ENCODE measurements around the gene SF3B3.

Gene SF3B3

DNA sequence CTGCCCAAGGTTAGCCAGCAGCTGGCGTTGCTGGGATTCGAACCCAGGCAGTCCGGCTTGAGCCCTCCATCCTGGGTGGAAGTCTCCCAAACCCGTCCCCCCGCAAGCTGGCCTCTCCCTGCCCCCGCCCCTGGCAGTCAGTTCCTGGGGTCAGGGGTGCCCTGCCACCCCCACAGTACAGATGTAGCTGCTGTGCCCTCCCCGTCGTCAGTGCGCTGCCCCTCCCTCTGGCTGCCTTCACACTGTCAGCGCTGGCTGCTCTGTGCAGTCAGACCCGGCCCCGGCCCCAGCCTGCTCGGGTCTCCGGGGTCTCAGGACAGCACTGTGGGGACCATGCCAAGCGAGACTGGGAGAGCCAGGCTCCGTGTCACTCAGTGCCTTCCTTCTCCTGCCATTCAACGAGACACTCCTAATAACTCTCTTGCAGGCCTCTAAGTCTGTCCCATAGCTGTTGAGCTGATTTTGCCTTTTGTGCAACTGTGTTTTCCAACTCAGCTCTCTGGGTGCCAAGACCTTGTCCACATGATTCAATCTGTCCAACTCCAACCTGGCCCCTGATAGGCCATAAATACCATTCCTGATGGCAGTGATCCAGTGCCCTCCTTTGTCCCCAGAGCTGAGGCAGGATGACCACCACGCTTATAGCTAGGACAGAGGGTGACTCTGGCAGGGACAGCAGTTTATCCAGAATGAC, 67.3 kb downstream of the SF3B3 start:
- no peak for DNase-seq (ENCODE audit: low read depth)

GRCh38 chr16:70591615-70592014, 68.0 kb downstream of the SF3B3 start:
- DNase-seq (ENCODE audit: low read depth): no peak

DNA sequence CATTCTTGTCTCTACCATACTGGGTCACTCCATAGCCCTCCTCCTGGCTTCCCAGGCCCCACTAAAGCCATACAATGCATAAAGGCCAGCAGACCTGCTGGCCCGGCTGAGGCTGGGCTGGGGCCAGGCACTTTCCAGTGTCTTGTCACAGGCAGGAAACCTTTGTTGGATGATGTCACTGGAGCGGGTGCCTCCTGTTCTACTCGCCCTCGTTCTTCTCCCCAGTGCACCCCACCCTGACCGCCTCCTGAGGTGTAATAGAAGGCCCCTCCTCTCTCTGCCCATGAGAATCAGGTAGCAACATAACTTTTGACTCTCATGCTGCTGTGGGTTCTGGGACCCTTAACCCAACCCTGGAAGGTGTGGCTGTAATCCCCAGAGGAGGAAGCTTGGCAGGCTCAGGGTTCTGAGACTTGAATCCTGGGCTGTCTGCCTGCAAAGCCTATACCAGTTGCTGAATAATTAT, 68.5 kb downstream of the SF3B3 start:
- DNase-seq (ENCODE audit: low read depth): no peak

GRCh38 chr16:70593544-70593943, 69.9 kb downstream of the SF3B3 start:
- DNase-seq (ENCODE audit: low read depth): no peak

DNA sequence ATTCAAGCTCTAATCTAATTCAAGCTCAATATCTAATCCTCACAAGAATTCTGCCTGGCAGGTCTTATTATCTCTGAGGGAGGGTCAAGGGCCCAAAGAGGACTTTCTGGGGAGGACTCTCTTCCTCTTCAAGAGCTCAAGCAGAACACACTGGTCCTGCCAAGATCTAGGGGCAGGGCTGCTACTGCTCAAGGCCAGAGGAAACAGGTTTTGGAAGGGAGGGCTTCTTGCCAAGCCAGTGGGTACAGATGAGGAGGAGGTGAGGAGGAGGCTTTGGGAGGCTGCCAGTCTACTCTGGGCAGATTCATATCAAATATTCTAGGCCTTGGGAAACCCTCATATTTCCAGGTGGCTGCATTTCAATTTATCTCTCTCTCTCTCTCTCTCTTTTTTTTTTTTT, 71.0 kb downstream of the SF3B3 start:
- no peak for DNase-seq (ENCODE audit: low read depth)

GRCh38 chr16:70597135-70597835, 73.7 kb downstream of the SF3B3 start:
- DNase-seq (ENCODE audit: low read depth): no peak

- DNase-seq (ENCODE audit: low read depth): no peak
Measured at GRCh38 chr16:70598937-70599503, 75.4 kb downstream of the SF3B3 start.

GRCh38 chr16:70600730-70601129, 77.1 kb downstream of the SF3B3 start:
- DNase-seq (ENCODE audit: low read depth): no peak

- DNase-seq (ENCODE audit: low read depth): no peak
Measured at GRCh38 chr16:70601576-70602575, 78.3 kb downstream of the SF3B3 start.

DNA sequence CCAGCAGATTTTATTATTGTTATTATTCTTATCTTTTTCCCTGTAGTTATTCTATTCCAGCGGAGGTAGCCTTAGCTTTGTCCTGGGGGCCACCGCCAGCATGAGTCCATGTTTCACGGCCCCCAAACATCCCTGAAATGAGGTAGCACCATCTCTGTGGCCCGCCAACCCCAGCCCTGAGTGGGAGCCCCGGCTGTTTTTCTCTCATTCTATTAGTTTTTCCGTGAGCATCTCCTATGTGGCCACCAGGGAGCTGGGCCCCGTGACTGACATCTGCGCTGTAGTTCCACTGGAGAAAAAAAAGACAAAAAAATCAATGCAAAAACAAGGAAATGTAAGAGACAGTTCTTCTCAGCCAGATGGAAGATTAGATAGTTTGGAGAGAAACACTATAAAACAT, 79.2 kb downstream of the SF3B3 start:
- DNase-seq (ENCODE audit: low read depth): no peak

DNA sequence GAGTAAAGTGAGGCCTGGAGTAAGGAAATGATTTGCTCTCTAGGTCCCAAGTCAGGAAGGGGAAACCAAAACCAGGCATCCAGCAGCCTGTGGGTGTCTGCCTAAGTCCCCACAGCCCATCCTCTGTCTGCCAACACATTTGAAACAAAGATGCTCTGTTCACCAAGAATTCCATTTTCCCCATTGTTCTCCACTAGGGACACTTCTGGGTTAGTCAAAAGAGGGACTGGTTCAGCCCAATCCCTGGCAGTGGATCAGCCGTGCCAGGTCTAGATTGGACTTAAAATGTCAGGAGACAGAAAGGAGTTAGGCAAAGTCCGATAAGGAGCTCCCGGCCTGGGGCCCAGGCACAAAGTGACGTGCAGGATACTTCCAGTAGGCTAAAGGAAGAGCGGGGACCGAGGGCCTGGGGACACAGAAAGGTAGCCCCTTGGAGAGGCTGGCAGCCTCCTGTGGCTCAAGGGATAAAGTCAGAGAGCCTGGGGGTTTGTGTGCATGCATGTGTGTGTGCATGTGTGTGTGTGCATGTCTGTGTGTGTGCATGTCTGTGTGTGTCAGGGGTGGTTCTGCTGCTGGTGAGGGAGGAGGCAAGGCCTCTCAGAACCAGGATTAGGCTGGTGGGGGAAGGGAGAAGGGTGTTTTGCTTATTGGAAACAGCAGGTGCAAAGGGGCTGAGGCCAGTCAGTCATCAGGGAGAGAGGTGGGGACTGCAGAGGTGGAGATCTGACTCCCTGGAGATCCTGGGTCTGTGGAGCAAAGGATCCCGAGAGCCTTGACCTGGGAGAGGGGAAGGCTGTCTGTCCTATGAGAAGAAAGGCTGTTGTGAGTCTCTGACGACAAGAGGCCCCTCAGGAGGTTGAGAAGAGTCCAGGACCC, 81.0 kb downstream of the SF3B3 start:
- no peak for DNase-seq (ENCODE audit: low read depth)

DNA sequence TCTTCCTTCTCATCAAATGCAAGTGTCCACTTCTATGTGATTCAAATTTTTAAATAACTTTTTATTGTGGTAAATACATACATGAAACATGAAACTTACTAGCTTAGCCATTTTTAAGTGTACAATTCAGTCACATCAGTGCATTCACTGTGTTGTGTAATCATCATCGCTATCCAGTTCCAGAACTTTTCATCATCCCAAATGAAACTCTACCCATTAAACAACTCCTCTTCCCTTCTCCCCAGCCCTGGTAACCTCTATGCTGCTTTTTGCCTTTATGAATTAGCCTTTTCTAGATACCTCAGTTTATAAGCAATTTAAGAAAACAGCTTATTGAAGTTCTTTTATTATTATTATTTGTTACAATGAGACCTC, 81.7 kb downstream of the SF3B3 start:
- DNase-seq (ENCODE audit: low read depth): no peak

GRCh38 chr16:70608521-70608920, 84.9 kb downstream of the SF3B3 start:
- DNase-seq (ENCODE audit: low read depth): no peak

DNA sequence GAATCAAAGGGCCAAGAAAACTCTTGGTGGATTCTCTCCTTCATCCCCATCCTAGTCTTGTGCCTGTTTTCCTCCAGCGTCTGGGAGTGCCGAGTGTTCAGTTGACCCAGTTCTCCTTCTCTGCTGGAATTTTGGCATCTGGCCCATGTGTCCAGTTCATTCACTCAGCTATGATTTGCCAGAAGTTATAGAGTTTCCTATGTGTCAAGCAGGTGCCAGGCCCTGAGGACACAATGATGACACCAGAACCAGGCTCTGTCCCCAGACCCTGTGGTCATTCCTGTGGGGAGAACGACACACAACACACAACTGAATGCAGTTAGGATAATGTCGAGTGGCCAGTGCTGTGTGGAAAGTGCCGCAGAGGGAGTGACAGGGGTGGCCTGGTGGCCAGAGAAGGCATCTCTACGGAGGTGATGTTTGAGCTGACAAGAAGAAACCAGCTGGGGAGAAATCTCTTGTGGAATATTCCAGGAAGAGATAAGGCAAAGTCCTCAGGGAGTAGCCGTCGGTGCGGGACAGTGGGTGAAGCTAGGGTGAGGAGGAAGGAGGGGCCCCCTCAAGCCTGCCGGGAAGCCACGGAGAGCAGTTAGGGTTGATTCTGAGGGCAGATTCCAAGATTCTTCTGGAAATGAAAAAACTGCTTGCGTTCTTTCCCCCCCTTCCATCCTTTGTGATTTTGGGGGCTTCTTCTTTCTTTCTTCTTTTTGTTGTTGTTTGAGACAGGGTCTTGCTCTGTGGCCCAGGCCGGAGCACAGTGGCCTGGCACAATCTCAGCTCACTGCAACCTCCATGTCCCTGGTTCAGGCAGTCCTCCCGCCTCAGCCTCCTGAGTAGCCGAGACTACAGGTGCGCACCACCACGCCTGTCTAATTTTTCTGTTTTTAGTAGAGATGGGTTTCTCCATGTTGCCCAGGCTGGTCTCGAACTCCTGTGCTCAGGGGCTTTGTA, 86.9 kb downstream of the SF3B3 start:
- no peak for DNase-seq (ENCODE audit: low read depth)

DNA sequence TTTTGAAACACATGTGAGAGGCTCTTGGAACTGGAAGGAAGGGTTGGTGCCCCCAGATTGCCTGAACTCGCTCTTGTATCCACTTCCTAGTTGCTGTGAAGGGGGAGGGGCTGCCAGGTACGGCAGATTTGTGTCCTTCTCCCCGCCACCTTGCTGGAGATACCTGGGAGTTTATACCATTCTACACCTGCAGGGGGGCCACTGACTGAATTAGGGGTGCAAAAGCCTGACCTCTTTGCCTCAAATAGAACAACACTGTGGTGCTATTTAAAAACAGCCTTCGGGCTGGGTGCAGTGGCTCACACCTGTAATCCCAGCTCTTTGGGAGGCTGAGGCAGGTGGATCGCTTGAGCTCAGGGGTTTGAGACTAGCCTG, 87.6 kb downstream of the SF3B3 start:
- DNase-seq (ENCODE audit: low read depth): no peak

DNA sequence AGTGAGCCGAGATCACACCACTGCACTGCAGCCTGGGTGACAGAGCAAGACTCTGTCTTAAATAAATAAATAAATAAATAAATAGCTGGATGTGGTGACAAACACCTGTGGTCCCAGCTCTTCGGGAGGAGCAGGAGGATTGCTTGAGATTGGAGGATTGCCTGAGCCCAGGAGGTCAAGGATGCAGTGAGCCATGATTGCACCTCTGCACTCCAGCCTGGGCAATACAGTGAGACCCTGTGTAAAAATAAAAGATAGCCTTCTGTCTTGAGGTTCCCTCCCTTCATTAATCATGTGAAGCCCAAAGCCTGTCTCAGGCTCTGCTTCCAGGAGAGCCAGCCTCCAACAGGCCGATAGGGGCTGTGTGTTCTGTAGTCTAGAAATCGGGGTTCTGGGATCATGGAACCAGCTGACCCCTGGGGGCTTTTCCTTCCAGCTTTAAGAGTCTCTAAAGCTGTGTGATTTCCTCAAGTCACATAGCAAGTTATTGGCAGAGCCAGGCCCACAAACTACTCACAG, 88.2 kb downstream of the SF3B3 start:
- no peak for DNase-seq (ENCODE audit: low read depth)

DNA sequence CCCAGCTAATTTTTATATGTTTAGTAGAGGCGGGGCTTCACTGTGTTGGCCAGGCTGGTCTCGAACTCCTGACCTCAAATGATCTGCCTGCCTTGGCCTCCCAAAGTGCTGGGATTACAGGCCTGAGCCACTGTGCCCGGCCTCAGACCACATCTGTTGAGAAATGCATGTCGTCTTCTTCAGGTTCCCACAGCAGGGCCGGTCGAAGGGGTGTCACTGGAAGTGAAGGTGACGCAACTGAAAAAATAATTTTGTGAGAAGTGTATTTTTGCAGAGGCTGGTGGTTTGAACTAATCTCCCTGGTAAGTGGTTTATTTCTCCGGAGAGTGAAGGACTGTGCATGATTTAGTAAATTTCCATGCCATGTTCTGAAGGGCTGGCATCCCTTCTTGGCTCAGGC, 89.3 kb downstream of the SF3B3 start:
- no peak for DNase-seq (ENCODE audit: low read depth)

DNA sequence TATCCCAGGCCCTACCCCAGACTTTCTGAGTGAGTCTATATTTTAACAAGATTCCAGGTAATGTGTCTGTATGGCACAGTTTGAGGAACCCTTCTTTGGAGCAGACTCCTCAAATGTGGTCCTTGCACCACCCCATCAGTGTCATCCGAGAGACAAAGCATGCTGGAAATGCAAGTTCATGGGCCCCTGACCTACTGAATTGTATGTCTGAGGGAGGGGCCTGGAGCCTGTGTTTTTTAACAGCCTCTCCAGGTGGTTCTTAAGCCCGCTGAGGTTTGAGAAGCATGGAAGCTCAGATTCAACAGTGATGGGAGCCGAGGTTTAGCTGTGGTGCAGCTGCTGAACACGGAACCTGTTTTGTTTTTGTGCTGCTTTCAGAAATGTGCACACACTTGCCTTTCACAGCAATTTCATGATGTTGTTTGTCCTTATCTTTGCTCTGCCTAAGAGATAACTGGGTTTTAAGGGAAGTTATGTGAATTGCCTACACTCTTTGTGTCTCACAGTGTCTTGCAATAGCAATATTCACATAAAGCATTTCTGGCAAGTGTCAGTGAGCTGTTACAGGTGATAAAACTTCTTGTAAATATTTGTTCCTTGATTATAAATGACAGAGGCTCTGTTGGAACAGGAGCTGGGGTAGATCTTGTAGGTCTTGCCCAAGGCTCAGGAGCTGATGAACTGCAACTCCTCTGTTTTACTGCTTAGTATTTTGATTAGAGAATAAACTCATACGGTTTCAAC, 90.8 kb downstream of the SF3B3 start:
- no peak for DNase-seq (ENCODE audit: low read depth)

- no peak for DNase-seq (ENCODE audit: low read depth)
Measured at GRCh38 chr16:70615945-70616344, 92.3 kb downstream of the SF3B3 start.
